GM15510 (cell line): ENCODE measurements around the gene PAX7.

Experiments
- POLR2A ChIP-seq: IDR thresholded peaks from 3 replicates; pipeline ENCODE4 v1.6.1; 2011; ENCODE audit warnings: borderline replicate concordance; ENCODE audit not compliant: insufficient read length; ENCODE audit errors: extremely low read depth

Gene PAX7

GRCh38 chr1:18636596-18637508, 6.2 kb downstream of the PAX7 start:
- TF ChIP-seq POLR2A, result no peak

DNA sequence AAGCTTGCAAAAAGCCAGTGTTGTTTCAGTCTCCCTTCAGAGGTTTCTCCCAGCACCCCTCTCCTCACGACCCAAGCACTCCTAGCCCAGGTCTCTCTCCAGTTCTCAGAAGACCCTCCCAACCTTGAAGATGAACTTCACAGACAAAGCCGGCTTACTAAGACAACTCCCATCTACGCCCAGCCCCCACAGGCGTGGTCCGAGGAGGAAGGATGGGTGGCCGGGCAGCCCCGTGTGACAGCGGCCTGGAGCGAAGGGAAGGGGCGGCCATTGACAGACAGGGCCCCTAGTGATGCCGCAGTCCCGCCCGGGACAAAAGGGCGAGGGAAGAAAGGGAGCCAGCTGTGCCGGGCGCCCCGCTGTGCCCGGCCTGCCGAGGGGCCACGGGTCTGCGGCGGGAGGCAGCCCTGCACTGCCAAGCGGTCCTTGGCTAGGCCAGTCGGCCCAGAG, 6.9 kb downstream of the PAX7 start:
- no peak for TF ChIP-seq POLR2A

DNA sequence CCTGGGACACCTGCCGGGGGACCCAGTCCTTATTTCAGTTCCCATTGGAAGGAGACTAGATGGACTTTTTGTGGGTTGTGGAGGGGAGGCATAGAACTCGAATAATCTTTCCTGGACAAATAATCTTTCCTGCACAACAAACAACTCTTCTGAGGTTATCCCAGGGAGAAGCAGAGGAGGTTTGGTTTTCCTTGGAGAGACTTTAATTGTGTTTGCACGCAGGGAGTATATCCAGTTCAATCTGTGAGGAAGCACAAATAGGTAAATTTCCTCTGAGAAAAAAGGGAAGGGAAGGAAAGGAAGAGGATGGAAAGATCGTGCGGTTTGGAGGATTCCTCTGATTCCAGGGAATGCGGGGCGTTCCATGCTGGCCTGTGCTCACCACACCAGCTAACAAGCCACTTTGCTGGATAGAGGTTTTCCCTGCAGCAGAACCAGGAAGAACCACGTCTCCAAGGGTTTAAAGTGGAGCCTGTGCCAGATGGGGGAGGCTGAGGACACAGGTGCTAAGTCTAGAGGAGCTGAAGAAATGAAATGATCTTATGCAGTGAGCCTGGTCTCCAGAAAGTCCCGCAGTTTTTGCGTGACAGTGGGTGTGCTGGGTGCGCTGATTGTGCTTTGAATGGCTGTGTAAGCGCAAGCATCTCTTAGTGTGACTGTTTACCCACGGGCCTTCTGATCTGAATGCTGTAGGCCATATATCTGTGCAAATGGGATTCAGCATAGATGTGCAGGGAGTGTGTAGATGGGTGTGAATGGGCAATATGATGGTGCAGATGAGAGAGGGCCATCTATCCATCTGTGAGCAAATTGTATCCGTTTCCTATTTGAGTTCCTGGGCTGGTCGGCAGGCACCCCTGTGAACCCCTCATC, 7.6 kb downstream of the PAX7 start:
- no peak for TF ChIP-seq POLR2A

DNA sequence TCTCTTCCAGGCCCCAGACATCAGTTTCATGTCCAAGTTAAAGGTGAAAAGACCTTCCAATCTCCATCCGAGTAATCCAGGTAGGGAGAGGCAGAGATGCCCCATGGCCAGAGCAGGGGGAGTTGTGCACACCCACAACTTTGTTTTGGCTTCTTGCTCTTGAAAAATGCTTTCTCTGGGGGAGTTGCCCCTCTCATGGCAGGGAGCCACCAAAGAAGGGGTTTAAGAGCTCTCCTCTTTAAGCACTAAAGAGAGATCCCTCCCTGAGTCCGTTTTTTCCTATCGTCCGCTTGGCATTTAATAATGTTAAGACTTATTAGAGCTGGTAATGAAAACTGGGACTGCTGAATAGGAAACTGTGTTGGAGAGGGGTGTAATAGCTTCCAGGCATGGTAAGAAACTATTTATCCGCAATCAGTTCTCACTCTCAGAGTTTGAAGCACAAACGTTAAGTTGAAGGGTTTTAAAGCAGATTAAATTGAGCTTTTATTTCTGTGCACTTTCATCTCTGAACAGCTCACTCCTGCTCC, 8.3 kb downstream of the PAX7 start:
- TF ChIP-seq POLR2A, result no peak

GRCh38 chr1:18639368-18640055, 8.9 kb downstream of the PAX7 start:
- no peak for TF ChIP-seq POLR2A

DNA sequence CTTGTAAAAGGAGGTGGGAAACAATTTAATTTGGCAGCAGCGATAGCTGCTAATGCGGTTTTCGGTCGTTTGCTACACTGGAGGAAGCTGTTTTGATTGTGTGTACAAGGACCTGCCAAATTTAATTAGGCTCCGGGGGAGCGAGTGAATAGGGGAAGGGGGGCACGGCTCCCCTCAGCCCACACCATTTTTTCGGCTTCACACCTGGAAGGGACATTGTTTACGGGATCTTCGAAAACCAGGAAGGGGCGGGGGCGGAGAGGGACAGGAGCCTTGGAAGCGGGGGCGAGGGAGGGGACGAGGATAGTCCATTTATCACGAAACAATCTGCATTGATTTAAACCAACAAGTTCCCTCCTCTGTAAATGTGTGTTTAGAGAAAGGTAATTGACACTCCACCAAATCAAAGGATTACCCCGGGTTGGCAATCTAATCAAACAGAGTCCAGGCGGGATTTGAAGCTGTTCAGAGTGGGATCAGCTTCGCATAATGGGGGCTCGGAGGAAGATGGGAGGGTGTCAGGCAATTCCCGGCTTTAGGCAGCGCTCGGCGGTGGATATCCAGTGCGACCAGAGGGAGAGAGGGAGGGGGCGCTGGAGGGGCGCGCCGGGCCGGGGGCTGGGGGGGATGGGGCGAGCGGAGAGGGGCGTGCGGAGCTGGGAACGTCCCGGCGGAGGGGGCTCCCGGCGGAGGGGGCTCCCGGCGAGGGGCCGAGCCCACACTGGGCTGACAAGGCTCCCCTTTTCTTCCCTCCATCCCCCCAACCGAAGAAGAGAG, 9.8 kb downstream of the PAX7 start:
- TF ChIP-seq POLR2A, result no peak

GRCh38 chr1:18641005-18641941, 10.6 kb downstream of the PAX7 start:
- no peak for TF ChIP-seq POLR2A

DNA sequence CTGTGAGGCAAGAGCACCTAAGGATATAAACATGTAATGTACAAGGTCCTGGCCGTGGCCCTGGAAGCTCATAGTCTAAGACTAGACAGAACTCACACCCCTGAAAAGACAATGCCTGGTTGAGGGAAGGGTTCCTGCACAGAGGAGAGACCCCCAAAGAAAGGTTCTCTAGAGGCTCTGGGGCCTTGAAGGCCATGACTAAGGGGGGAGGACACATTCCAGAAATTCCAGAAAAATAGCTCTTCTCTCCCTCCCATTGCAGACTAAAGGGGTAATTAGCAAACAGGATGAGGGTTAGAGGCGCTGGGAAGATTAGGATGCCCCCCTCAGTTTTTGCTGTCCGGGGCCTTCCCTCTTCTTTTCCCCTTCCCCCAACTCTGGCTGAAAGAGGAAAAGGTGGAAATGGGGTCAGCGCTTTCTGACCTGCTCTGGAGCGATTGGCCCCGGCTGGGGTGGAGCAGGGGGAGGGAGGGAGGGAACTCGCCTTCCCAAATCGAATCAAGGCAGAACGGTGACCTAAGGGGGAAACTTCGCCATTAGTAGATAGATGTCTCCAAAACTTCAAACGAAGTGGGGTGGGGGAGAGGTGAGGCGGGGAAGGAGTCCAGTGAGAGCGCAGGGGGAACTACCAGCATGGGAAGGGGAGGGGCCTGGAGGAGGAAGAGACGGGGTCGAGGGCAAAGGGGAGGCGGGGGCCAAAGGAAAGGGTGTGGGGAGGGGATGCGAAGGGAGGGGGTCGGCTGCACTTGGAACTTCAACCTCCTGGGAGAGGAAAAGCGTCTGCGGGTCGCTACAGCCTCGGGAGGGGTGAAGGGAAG, 11.8 kb downstream of the PAX7 start:
- no peak for TF ChIP-seq POLR2A

GRCh38 chr1:18643154-18644012, 12.7 kb downstream of the PAX7 start:
- TF ChIP-seq POLR2A, result no peak

DNA sequence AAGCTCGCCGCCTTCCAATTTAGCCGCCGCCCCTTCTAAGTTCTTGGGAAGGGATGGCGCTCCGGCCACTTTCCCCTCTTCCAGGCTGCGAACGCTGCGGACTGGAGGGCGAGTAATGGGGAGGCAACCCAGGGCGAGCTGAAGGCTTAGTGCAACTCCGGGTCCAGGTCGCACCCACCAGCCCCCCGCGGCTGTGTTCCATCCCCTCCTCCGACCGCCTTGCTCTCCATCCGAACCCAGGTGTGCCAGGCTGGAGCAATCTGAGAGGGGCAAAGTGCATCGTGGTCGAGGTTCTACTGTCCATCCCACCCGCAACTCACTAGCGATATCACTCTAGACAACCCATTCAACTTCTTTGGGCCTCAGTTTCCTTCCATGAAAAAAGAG, 13.4 kb downstream of the PAX7 start:
- no peak for TF ChIP-seq POLR2A

- no peak for TF ChIP-seq POLR2A
Observed at GRCh38 chr1:18644446-18644845, 13.8 kb downstream of the PAX7 start.
